Neural cell (in vitro differentiated cells): ENCODE measurements around the gene TOX2.

Experiments used
- CTCF ChIP-seq: fragments of 450-650 bp; IDR thresholded peaks from 2 replicates; pipeline ENCODE4 v1.5.1; 2014; ENCODE audit warnings: antibody characterized with exemption, mild to moderate bottlenecking, moderate library complexity; ENCODE audit not compliant: poor library complexity, severe bottlenecking
- EP300 ChIP-seq: fragments of 450-650 bp; conservative IDR thresholded peaks from 2 replicates; pipeline ENCODE4 v1.6.1; 2014; ENCODE audit warnings: antibody characterized with exemption, mild to moderate bottlenecking, moderate library complexity; ENCODE audit not compliant: poor library complexity, severe bottlenecking
- EZH2 ChIP-seq: fragments of 200-600, 300-800 bp; shearing (Covaris generic), sonication (generic); IDR thresholded peaks from 2 replicates; pipeline ENCODE4 v1.6.1; 2014; ENCODE audit warnings: antibody characterized with exemption, low read length, borderline replicate concordance, mild to moderate bottlenecking; ENCODE audit not compliant: insufficient read depth, poor library complexity, severe bottlenecking
- RAD21 ChIP-seq: fragments of 450-650 bp; conservative IDR thresholded peaks from 2 replicates; pipeline ENCODE4 v1.6.1; 2014; ENCODE audit warnings: antibody characterized with exemption, mild to moderate bottlenecking, moderate library complexity

- no peak for TF ChIP-seq CTCF
- no peak for TF ChIP-seq EZH2
- no peak for TF ChIP-seq EP300
- no peak for TF ChIP-seq RAD21
Measured at GRCh38 chr20:43957392-43957791, 42.7 kb downstream of the TOX2 start.
